Measurements from ENCODE around the gene CLVS2. TPM values are rescaled to one million over a fixed set of nuclear protein-coding genes. Genes with fewer than 3 reads are reported as not detected.

CLVS2 gene
- total RNA-seq, 1 donor from 2014 or later = 1.8 TPM

DNA sequence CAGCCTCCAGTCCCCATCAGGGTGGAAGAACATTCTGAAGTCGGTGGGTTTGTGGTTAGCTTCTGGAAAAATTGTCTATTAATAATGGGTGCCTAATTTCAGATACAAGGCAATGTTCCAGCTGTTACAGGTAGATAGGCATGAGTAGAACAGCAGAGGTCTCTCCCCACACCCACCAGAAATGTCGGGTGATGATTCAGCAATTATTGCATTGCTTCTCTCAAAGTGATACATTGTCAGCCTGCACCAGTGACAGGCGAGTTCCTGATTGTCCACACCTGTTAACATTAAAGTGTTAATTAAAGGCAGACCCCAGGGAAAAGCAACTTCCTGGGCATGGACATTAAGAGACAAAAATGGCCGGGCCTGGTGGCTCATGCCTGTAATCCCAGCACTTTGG, 18.9 kb upstream of the CLVS2 start:
- Histone ChIP-seq H3K4me1 (no peaks in the 10 kb centered on the region), H3K9ac (no peak overlapping the region), H4K20me1 (ENCODE audit: low read depth) (no peaks in the 10 kb centered on the region), H3K79me2 (ENCODE audit: low read depth) (no peaks in the 10 kb centered on the region), H2AFZ (replicated peaks) (no peak overlapping the region), H3K36me3 (no peaks in the 10 kb centered on the region), H3K27ac (no peak overlapping the region), H3K9me3 (ENCODE audit: low read depth) (no peaks in the 10 kb centered on the region), H3K4me2 (no peak overlapping the region), H3F3A (ENCODE audit: low read depth) (no peaks in the 10 kb centered on the region), H3K27me3 (no peaks in the 10 kb centered on the region), H3K4me3 (no peak overlapping the region)
- no peaks in the 10 kb centered on the region for H3K9me3 Mint-ChIP-seq
- no peaks in the 10 kb centered on the region for H3K36me3 Mint-ChIP-seq
- no peak for DNase-seq (ENCODE audit: low spot score)
- H3K27me3 Mint-ChIP-seq (ENCODE audit: insufficient read depth, low read depth) = peaks cover 2% of the 10 kb centered on the region
- H3K4me3 Mint-ChIP-seq = no peak overlapping the region
- TF ChIP-seq, protein P1, sequence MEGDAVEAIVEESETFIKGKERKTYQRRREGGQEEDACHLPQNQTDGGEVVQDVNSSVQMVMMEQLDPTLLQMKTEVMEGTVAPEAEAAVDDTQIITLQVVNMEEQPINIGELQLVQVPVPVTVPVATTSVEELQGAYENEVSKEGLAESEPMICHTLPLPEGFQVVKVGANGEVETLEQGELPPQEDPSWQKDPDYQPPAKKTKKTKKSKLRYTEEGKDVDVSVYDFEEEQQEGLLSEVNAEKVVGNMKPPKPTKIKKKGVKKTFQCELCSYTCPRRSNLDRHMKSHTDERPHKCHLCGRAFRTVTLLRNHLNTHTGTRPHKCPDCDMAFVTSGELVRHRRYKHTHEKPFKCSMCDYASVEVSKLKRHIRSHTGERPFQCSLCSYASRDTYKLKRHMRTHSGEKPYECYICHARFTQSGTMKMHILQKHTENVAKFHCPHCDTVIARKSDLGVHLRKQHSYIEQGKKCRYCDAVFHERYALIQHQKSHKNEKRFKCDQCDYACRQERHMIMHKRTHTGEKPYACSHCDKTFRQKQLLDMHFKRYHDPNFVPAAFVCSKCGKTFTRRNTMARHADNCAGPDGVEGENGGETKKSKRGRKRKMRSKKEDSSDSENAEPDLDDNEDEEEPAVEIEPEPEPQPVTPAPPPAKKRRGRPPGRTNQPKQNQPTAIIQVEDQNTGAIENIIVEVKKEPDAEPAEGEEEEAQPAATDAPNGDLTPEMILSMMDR (IDR thresholded peaks at IDR 0.05) = no peak
- TF ChIP-seq EZH2phosphoT487 (IDR thresholded peaks at IDR 0.05) = no peak
- TF ChIP-seq EZH2 (IDR thresholded peaks at IDR 0.05) = no peak
- H3K27ac Mint-ChIP-seq = no peak overlapping the region
- no peaks in the 10 kb centered on the region for H3K4me1 Mint-ChIP-seq

DNA sequence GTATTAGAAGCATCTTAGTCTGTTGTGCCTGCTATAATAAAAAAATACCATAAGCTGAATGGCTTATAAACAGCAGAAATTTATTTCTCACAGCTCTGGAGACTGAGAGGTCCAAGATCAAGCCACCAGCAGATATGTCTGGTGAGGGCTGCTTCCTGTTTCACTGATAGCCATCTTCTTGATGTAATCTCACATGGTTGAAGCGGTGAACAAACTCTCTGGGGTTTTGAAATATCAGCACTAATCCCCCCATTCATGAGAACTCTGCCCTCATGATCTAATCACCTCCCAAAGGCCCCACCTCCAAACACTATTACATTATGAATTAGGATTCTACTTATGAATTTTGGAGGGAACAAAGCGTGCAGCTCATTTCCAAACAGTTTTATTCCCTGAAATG, 11.6 kb upstream of the CLVS2 start:
- peaks cover 4% of the 10 kb centered on the region for H3K9me3 Mint-ChIP-seq
- no peaks in the 10 kb centered on the region for H3K36me3 Mint-ChIP-seq
- H3K27ac Mint-ChIP-seq = no peak overlapping the region

DNA sequence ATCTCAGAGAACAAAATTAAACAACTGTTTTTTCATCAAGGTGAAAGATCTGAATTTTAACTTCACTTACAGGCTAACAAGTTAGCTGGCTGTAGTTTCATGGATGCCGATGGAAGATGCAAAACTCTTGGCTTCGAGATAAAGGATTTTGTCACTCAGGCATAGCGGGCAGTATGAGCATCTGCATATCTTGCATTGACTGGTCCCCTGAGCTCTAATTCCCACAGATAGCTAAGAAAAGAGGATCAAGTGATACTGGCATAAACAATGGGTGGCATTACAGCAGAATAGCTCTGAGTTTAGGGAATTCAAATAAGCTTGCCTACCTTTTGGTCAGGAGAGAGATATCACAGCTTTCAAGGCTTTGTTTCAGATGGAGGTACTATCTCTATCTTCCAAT, 1.8 kb upstream of the CLVS2 start:
- no peak overlapping the region for H3K4me3 ChIP-seq
- no peak overlapping the region for H3K27ac ChIP-seq
- no peak overlapping the region for H3K9ac ChIP-seq
- peak; percentile 31 for DNase-seq (ENCODE audit: low spot score)
- no peaks in the 10 kb centered on the region for H3K9me3 ChIP-seq (ENCODE audit: low read depth)
- H3K79me2 ChIP-seq (ENCODE audit: low read depth) = no peaks in the 10 kb centered on the region
- Mint-ChIP-seq H3K9me3 (no peaks in the 10 kb centered on the region), H3K4me3 (no peak overlapping the region), H3K36me3 (no peaks in the 10 kb centered on the region), H3K4me1 (peaks cover 16% of the 10 kb centered on the region), H3K27me3 (ENCODE audit: insufficient read depth, low read depth) (peaks cover 11% of the 10 kb centered on the region), H3K27ac (no peak overlapping the region)
- peaks cover 7% of the 10 kb centered on the region for H3K4me1 ChIP-seq
- no peak overlapping the region for H3K4me2 ChIP-seq
- H4K20me1 ChIP-seq (ENCODE audit: low read depth) = no peaks in the 10 kb centered on the region
- peaks cover 11% of the 10 kb centered on the region for H3F3A ChIP-seq (ENCODE audit: low read depth)
- TF ChIP-seq, protein P1 (IDR thresholded peaks at IDR 0.05) = no peak
- TF ChIP-seq EZH2phosphoT487 (IDR thresholded peaks at IDR 0.05) (no peak), EZH2 (IDR thresholded peaks at IDR 0.05) (no peak)
- no peak overlapping the region for H2AFZ ChIP-seq (replicated peaks)
- no peaks in the 10 kb centered on the region for H3K36me3 ChIP-seq
- H3K27me3 ChIP-seq = peaks cover 90% of the 10 kb centered on the region

More for the DNA sequence above, 11.6 kb upstream of the CLVS2 start:
- no peaks in the 10 kb centered on the region for H4K20me1 ChIP-seq (ENCODE audit: low read depth)
- no peaks in the 10 kb centered on the region for H3K79me2 ChIP-seq (ENCODE audit: low read depth)
- no peak overlapping the region for H3K27ac ChIP-seq
- H3K4me3 Mint-ChIP-seq = no peak overlapping the region
- H3K4me2 ChIP-seq = no peak overlapping the region
- H3K27me3 Mint-ChIP-seq (ENCODE audit: insufficient read depth, low read depth) = peaks cover 6% of the 10 kb centered on the region
- DNase-seq (ENCODE audit: low spot score) = no peak
- H3K4me3 ChIP-seq = no peak overlapping the region
- no peaks in the 10 kb centered on the region for H3F3A ChIP-seq (ENCODE audit: low read depth)
- no peaks in the 10 kb centered on the region for H3K9me3 ChIP-seq (ENCODE audit: low read depth)
- no peak overlapping the region for H2AFZ ChIP-seq (replicated peaks)
- H3K36me3 ChIP-seq = no peaks in the 10 kb centered on the region
- H3K4me1 ChIP-seq = no peaks in the 10 kb centered on the region
- no peak for TF ChIP-seq EZH2phosphoT487 (IDR thresholded peaks at IDR 0.05)
- TF ChIP-seq EZH2 (IDR thresholded peaks at IDR 0.05) = no peak
- TF ChIP-seq, protein P1 (IDR thresholded peaks at IDR 0.05) = no peak
- no peak overlapping the region for H3K9ac ChIP-seq
- H3K4me1 Mint-ChIP-seq = no peaks in the 10 kb centered on the region
- peaks cover 4% of the 10 kb centered on the region for H3K27me3 ChIP-seq
